Stomach smooth muscle (tissue), 2 donors: ENCODE measurements around the gene OR2A2.
"Not testable (repeated sequence)": the region's sequence is repeated elsewhere in the genome, so short reads cannot be mapped to it uniquely, and the experiment has no call there.

Experiments
- H3K27ac ChIP-seq: one replicate; pipeline ENCODE4 v1.7.0; 2013; ENCODE audit warnings: mild to moderate bottlenecking, low read length, inconsistent platforms
- H3K27me3 ChIP-seq, 2 donors: one replicate each; pipeline ENCODE4 v1.7.0; 2013; ENCODE audit warnings: low read length in 2 of 2; ENCODE audit not compliant: insufficient read depth in 2 of 2, control insufficient read depth in 1 of 2
- H3K36me3 ChIP-seq, 2 donors: one replicate each; pipeline ENCODE4 v1.7.0; 2013; ENCODE audit warnings: low read length in 2 of 2; ENCODE audit not compliant: control insufficient read depth in 2 of 2, insufficient read depth in 2 of 2
- H3K4me1 ChIP-seq: one replicate; pipeline ENCODE4 v1.7.0; 2013; ENCODE audit warnings: low read length; ENCODE audit not compliant: control insufficient read depth, insufficient read depth
- H3K4me3 ChIP-seq, 2 donors: one replicate each; pipeline ENCODE4 v1.7.0; 2013; ENCODE audit warnings: low read length in 2 of 2
- H3K9ac ChIP-seq, 2 donors: one replicate each; pipeline ENCODE4 v1.7.0; 2013; ENCODE audit warnings: low read length in 2 of 2, mild to moderate bottlenecking in 1 of 2
- H3K9me3 ChIP-seq, 2 donors: one replicate each; pipeline ENCODE4 v1.7.0; 2013; ENCODE audit warnings: low read length in 2 of 2; ENCODE audit not compliant: control insufficient read depth in 2 of 2
- donor health status: healthy.
- donor health status: Pancreatic carcinoma.

OR2A2 gene

GRCh38 chr7:144102041-144102440, 7.3 kb upstream of the OR2A2 start:
- H3K27me3 ChIP-seq, result no peaks in the 10 kb centered on the region
- H3K4me1 ChIP-seq, result no peaks in the 10 kb centered on the region
- no peak overlapping the region for H3K9ac ChIP-seq
- no peaks in the 10 kb centered on the region for H3K9me3 ChIP-seq
- no peaks in the 10 kb centered on the region for H3K36me3 ChIP-seq
- H3K27ac ChIP-seq, result no peak overlapping the region
- H3K4me3 ChIP-seq, result no peak overlapping the region

GRCh38 chr7:144105211-144105610, 4.2 kb upstream of the OR2A2 start:
- Histone ChIP-seq H3K27ac (no peak overlapping the region), H3K9me3 (no peaks in the 10 kb centered on the region), H3K27me3 (no peaks in the 10 kb centered on the region), H3K4me1 (no peaks in the 10 kb centered on the region), H3K9ac (no peak overlapping the region), H3K4me3 (no peak overlapping the region), H3K36me3 (no peaks in the 10 kb centered on the region)

GRCh38 chr7:144110272-144110671, 889 bp downstream of the OR2A2 start:
- Histone ChIP-seq H3K27ac (no peak overlapping the region), H3K9ac (no peak overlapping the region), H3K4me1 (no peaks in the 10 kb centered on the region)

GRCh38 chr7:144113651-144114050, 4.3 kb downstream of the OR2A2 start:
- H3K27ac ChIP-seq, result no peak overlapping the region
- no peak overlapping the region for H3K4me3 ChIP-seq
- H3K4me1 ChIP-seq, result no peaks in the 10 kb centered on the region
- no peak overlapping the region for H3K9ac ChIP-seq
- H3K27me3 ChIP-seq, result no peaks in the 10 kb centered on the region
- no peaks in the 10 kb centered on the region for H3K36me3 ChIP-seq
- H3K9me3 ChIP-seq, result no peaks in the 10 kb centered on the region

More at GRCh38 chr7:144110272-144110671, 889 bp downstream of the OR2A2 start:
- Histone ChIP-seq H3K9me3 (no peaks in the 10 kb centered on the region), H3K36me3 (no peaks in the 10 kb centered on the region), H3K4me3 (no peak overlapping the region), H3K27me3 (no peaks in the 10 kb centered on the region)

GRCh38 chr7:144118341-144118740, 9.0 kb downstream of the OR2A2 start:
- no peaks in the 10 kb centered on the region for H3K36me3 ChIP-seq
- H3K4me1 ChIP-seq, result no peaks in the 10 kb centered on the region
- H3K9ac ChIP-seq, result no peak overlapping the region
- H3K27me3 ChIP-seq, result no peaks in the 10 kb centered on the region
- H3K4me3 ChIP-seq, result no peak overlapping the region
- no peaks in the 10 kb centered on the region for H3K9me3 ChIP-seq
- no peak overlapping the region for H3K27ac ChIP-seq

GRCh38 chr7:144122876-144123275, 13.5 kb downstream of the OR2A2 start, which contains the start of gene OR2A14:
TSS of gene OR2A14 (plus strand) at chr7:144123176. CDS start at chr7:144129113, 5,937 bp downstream.
- Histone ChIP-seq H3K27ac (no peak within 1 kb of the TSS), H3K4me3 (no peak within 1 kb of the TSS), H3K36me3 (no peaks in the 10 kb centered on the region), H3K9ac (no peak within 1 kb of the TSS), H3K4me1 (no peaks in the 10 kb centered on the region), H3K9me3 (no peaks in the 10 kb centered on the region), H3K27me3 (no peaks in the 10 kb centered on the region)

GRCh38 chr7:144127714-144128334, 18.4 kb downstream of the OR2A2 start:
- Histone ChIP-seq H3K4me3 (no peak overlapping the region), H3K27ac (no peak overlapping the region), H3K9me3 (no peaks in the 10 kb centered on the region), H3K36me3 (no peaks in the 10 kb centered on the region), H3K27me3 (no peaks in the 10 kb centered on the region), H3K9ac (no peak overlapping the region), H3K4me1 (no peaks in the 10 kb centered on the region)

- not testable (repeated sequence) for H3K9ac ChIP-seq, H3K27ac ChIP-seq, H3K4me3 ChIP-seq, H3K9me3 ChIP-seq, H3K4me1 ChIP-seq, H3K36me3 ChIP-seq, H3K27me3 ChIP-seq
Observed at GRCh38 chr7:144129601-144130000, 20.2 kb downstream of the OR2A2 start.

GRCh38 chr7:144130730-144131129, 21.3 kb downstream of the OR2A2 start:
- H3K4me3 ChIP-seq, result no peak overlapping the region
- no peak overlapping the region for H3K9ac ChIP-seq
- H3K36me3 ChIP-seq, result no peaks in the 10 kb centered on the region
- H3K4me1 ChIP-seq, result no peaks in the 10 kb centered on the region
- no peak overlapping the region for H3K27ac ChIP-seq
- H3K27me3 ChIP-seq, result no peaks in the 10 kb centered on the region
- no peaks in the 10 kb centered on the region for H3K9me3 ChIP-seq

- H3K4me1 ChIP-seq, result no peaks in the 10 kb centered on the region
- H3K36me3 ChIP-seq, result no peaks in the 10 kb centered on the region
Observed at GRCh38 chr7:144132262-144132661, 22.9 kb downstream of the OR2A2 start.

GRCh38 chr7:144133307-144133706, 23.9 kb downstream of the OR2A2 start:
- no peak overlapping the region for H3K27ac ChIP-seq
- no peaks in the 10 kb centered on the region for H3K4me1 ChIP-seq
- H3K27me3 ChIP-seq, result no peaks in the 10 kb centered on the region
- H3K4me3 ChIP-seq, result no peak overlapping the region
- no peaks in the 10 kb centered on the region for H3K9me3 ChIP-seq
- H3K36me3 ChIP-seq, result no peaks in the 10 kb centered on the region
- H3K9ac ChIP-seq, result no peak overlapping the region

More at GRCh38 chr7:144132262-144132661, 22.9 kb downstream of the OR2A2 start:
- Histone ChIP-seq H3K27me3 (no peaks in the 10 kb centered on the region), H3K27ac (no peak overlapping the region), H3K4me3 (no peak overlapping the region), H3K9ac (no peak overlapping the region), H3K9me3 (no peaks in the 10 kb centered on the region)
